Mammary epithelial cell (primary cell): ENCODE measurements around the gene BLVRA.

Experiments
- EZH2 ChIP-seq: IDR thresholded peaks from 2 replicates; pipeline ENCODE4 v1.6.1; 2012; ENCODE audit warnings: low read length, inconsistent platforms, borderline replicate concordance
- TF ChIP-seq, protein P1 (sequence below), 2 donors: IDR thresholded peaks in 1 of 2; conservative IDR thresholded peaks in 1 of 2; 2 replicates each; pipeline ENCODE4 v1.5.1; 2011 to 2012; ENCODE audit warnings: inconsistent platforms in 2 of 2, low read length in 2 of 2, mild to moderate bottlenecking in 2 of 2, control low read depth in 1 of 2, low read depth in 1 of 2; ENCODE audit not compliant: insufficient read depth in 1 of 2; ENCODE audit errors: extremely low read depth in 1 of 2

DNA sequence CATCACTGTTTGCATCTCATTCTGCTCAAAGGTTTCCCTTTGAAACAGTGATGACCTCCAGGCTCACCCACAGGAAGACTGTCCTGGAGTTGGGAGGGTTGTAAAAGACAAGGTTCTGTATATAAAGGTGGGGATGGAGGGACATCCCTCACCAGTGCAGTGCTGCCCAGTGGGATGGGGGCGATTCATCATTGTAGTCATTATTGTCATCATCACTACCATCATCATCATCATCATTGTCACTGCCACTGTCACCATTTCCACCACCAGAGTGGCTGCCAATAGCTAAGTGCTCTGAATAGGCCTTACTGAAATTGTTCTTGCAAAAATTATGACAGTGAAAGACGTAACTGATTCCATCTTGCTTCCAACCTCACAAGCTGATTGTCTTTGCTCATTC is 86.2 kb downstream of the BLVRA start:
- TF ChIP-seq, protein P1, sequence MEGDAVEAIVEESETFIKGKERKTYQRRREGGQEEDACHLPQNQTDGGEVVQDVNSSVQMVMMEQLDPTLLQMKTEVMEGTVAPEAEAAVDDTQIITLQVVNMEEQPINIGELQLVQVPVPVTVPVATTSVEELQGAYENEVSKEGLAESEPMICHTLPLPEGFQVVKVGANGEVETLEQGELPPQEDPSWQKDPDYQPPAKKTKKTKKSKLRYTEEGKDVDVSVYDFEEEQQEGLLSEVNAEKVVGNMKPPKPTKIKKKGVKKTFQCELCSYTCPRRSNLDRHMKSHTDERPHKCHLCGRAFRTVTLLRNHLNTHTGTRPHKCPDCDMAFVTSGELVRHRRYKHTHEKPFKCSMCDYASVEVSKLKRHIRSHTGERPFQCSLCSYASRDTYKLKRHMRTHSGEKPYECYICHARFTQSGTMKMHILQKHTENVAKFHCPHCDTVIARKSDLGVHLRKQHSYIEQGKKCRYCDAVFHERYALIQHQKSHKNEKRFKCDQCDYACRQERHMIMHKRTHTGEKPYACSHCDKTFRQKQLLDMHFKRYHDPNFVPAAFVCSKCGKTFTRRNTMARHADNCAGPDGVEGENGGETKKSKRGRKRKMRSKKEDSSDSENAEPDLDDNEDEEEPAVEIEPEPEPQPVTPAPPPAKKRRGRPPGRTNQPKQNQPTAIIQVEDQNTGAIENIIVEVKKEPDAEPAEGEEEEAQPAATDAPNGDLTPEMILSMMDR (conservative IDR thresholded peaks at IDR 0.05 in 1 of 2, IDR thresholded peaks at IDR 0.05 in 1 of 2; ENCODE audit: extremely low read depth in 1 of 2, insufficient read depth in 1 of 2, low read depth in 1 of 2, low read length in 2 of 2), result no peak
- TF ChIP-seq EZH2, result no peak
